Liver (tissue), 9 donors: ENCODE results near the gene SPTLC3. TPM values are rescaled to one million over a fixed set of nuclear protein-coding genes. Genes with fewer than 3 reads are reported as not detected.

Experiments
- DNase-seq: peaks from one replicate; pipeline ENCODE4 v3.0.0-alpha.2; 2017; ENCODE audit warnings: low spot score
- H3K27ac ChIP-seq, 2 donors: one replicate each; pipeline ENCODE4 v1.7.0; 2013; ENCODE audit warnings: inconsistent platforms in 2 of 2, low read length in 2 of 2, control low read depth in 1 of 2, low read depth in 1 of 2, mild to moderate bottlenecking in 1 of 2
- H3K27me3 ChIP-seq, 4 donors: one replicate each; pipeline versions ENCODE4 v1.6.1 to v1.7.0; 2013; ENCODE audit warnings: low read length in 3 of 4, inconsistent platforms in 1 of 4, mild to moderate bottlenecking in 1 of 4, moderate library complexity in 1 of 4; ENCODE audit not compliant: control insufficient read depth in 4 of 4, insufficient read depth in 4 of 4
- H3K36me3 ChIP-seq, 4 donors: one replicate each; pipeline versions ENCODE4 v1.6.1 to v1.7.0; 2013; ENCODE audit warnings: low read length in 3 of 4, mild to moderate bottlenecking in 3 of 4, low read depth in 1 of 4, moderate library complexity in 1 of 4; ENCODE audit not compliant: control insufficient read depth in 4 of 4, insufficient read depth in 3 of 4
- H3K4me1 ChIP-seq, 4 donors: one replicate each; pipeline versions ENCODE4 v1.6.1 to v1.7.0; 2013; ENCODE audit warnings: low read length in 3 of 4, mild to moderate bottlenecking in 3 of 4, moderate library complexity in 1 of 4; ENCODE audit not compliant: control insufficient read depth in 4 of 4, insufficient read depth in 4 of 4
- H3K4me3 ChIP-seq, 3 donors: one replicate each; pipeline versions ENCODE4 v1.6.1 to v1.7.0; 2013; ENCODE audit warnings: low read length in 3 of 3, control low read depth in 1 of 3, low read depth in 1 of 3, mild to moderate bottlenecking in 1 of 3
- H3K9ac ChIP-seq, 2 donors: one replicate each; pipeline ENCODE4 v1.7.0; 2013; ENCODE audit warnings: low read length in 2 of 2, mild to moderate bottlenecking in 2 of 2, moderate library complexity in 2 of 2, control low read depth in 1 of 2, low read depth in 1 of 2
- H3K9me3 ChIP-seq, 4 donors: one replicate each; pipeline versions ENCODE4 v1.6.1 to v1.7.0; 2013; ENCODE audit warnings: low read length in 3 of 4; ENCODE audit not compliant: control insufficient read depth in 4 of 4
- EGR1 ChIP-seq, 2 donors: IDR thresholded peaks; 2 replicates each; pipeline ENCODE4 v1.6.1; 2016 to 2018; ENCODE audit warnings: antibody characterized with exemption in 2 of 2, low read depth in 2 of 2
- FOXA1 ChIP-seq: IDR thresholded peaks from 2 replicates; pipeline ENCODE4 v1.6.1; 2016; ENCODE audit warnings: antibody characterized with exemption
- FOXA2 ChIP-seq: IDR thresholded peaks from 2 replicates; pipeline ENCODE4 v1.6.1; 2016; ENCODE audit warnings: antibody characterized with exemption
- GABPA ChIP-seq, 2 donors: IDR thresholded peaks in 1 of 2; conservative IDR thresholded peaks in 1 of 2; 2 replicates each; pipeline ENCODE4 v1.6.1; 2016; ENCODE audit warnings: antibody characterized with exemption in 2 of 2, mild to moderate bottlenecking in 1 of 2, moderate library complexity in 1 of 2
- HNF4A ChIP-seq, 2 donors: conservative IDR thresholded peaks; 2 replicates each; pipeline ENCODE4 v1.6.1; 2016; ENCODE audit warnings: antibody characterized with exemption in 2 of 2, mild to moderate bottlenecking in 2 of 2
- HNF4G ChIP-seq: IDR thresholded peaks from 2 replicates; pipeline ENCODE4 v1.6.1; 2016; ENCODE audit warnings: antibody characterized with exemption
- JUND ChIP-seq, 2 donors: IDR thresholded peaks; 2 replicates each; pipeline ENCODE4 v1.6.1; 2016; ENCODE audit warnings: antibody characterized with exemption in 2 of 2
- NR2F2 ChIP-seq: IDR thresholded peaks from 2 replicates; pipeline ENCODE4 v1.6.1; 2016; ENCODE audit warnings: antibody characterized with exemption
- RAD21 ChIP-seq, 2 donors: IDR thresholded peaks; 2 replicates each; pipeline ENCODE4 v1.6.1; 2016; ENCODE audit warnings: antibody characterized with exemption in 2 of 2, mild to moderate bottlenecking in 2 of 2
- RXRA ChIP-seq, 2 donors: IDR thresholded peaks; 2 replicates each; pipeline ENCODE4 v1.6.1; 2017 to 2018; ENCODE audit warnings: antibody characterized with exemption in 2 of 2, mild to moderate bottlenecking in 1 of 2
- SP1 ChIP-seq: IDR thresholded peaks from 2 replicates; pipeline ENCODE4 v1.6.1; 2018; ENCODE audit warnings: antibody characterized with exemption, mild to moderate bottlenecking
- TAF1 ChIP-seq: conservative IDR thresholded peaks from 2 replicates; pipeline ENCODE4 v1.6.1; 2016; ENCODE audit warnings: antibody characterized with exemption, mild to moderate bottlenecking
- YY1 ChIP-seq: IDR thresholded peaks from 2 replicates; pipeline ENCODE4 v1.6.1; 2016; ENCODE audit warnings: antibody characterized with exemption, mild to moderate bottlenecking
- WGBS: extraction: QIAGEN DNeasy Blood & Tissue Kit; methylation state at CpG from one replicate; pipeline ENCODE4 v1.1.7; 2013; 5-methylcytosine and 5-hydroxymethylcytosine counted together
- polyA plus RNA-seq, 2 donors: library from polyadenylated mRNA; stranded (reverse) in 1 of 2; unstranded in 1 of 2; fragments of 200-250 nt in 1 of 2; fragments of >200 nt in 1 of 2; fragmentation: Nextera tagmentation in 1 of 2; extraction: Ambion mirVana in 1 of 2; gene quantifications; one replicate each; pipeline versions ENCODE4 v1.2.1 to v1.2.3, GENCODE V29; 2013 to 2015
- total RNA-seq, 2 donors: library from RNA; depleted of rRNA; stranded (reverse); fragments of >200 nt; gene quantifications; one replicate each; pipeline ENCODE4 v1.2.3, GENCODE V29; 2014
- TF ChIP-seq, protein P1 (sequence below): IDR thresholded peaks from 2 replicates; pipeline ENCODE4 v1.6.1; 2016; ENCODE audit warnings: antibody characterized with exemption
- TF ChIP-seq, protein P2 (sequence below): IDR thresholded peaks from 2 replicates; pipeline ENCODE4 v1.6.1; 2016; ENCODE audit warnings: antibody characterized with exemption, mild to moderate bottlenecking
- TF ChIP-seq, protein P3 (sequence below): IDR thresholded peaks from 2 replicates; pipeline ENCODE4 v1.6.1; 2016; ENCODE audit warnings: antibody characterized with exemption
- donor health status: healthy.
- donor health status: healthy.
- donor health status: healthy.
- donor health status: healthy.
- donor health status: healthy.

SPTLC3 gene
- total and polyA plus RNA-seq, 4 donors: 4.2 to 40.9 (median 20.4) TPM

DNA sequence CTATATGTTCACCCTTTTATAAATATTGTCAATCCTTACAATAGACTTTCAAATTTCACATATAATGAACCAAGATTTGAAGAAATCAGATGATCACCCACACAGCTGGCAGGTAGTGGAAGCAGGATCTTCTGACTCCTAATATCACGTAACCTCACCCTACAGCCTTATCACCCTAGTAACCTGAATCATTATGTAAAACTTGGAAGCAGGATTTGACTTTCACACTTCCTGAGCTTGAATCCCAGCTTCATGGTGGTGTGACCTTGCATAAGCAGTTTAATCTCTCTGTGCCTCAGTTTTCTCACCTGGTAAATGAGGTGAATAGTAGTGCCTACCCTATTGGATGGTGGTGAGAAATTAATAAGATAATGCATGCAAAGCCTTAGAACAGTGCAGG, 16.4 kb downstream of the SPTLC3 start:
- peaks cover 0 to 12% (median 6%) of the 10 kb centered on the region in 4 donors for H3K36me3 ChIP-seq
- H3K4me3 ChIP-seq: no peak overlapping the region
- WGBS: 95% methylated on average over 1 of the region's 1 CpG
- H3K27ac ChIP-seq: no peak overlapping the region
- TF ChIP-seq SP1 (no peak), RAD21 (IDR thresholded peaks at IDR 0.05) (no peak), YY1 (no peak), TAF1 (no peak), HNF4G (no peak), FOXA2 (no peak), FOXA1 (no peak), GABPA (IDR thresholded peaks at IDR 0.05 in 1 of 2, conservative IDR thresholded peaks at IDR 0.05 in 1 of 2) (no peak), JUND (IDR thresholded peaks at IDR 0.05) (no peak)
- TF ChIP-seq, protein P1, sequence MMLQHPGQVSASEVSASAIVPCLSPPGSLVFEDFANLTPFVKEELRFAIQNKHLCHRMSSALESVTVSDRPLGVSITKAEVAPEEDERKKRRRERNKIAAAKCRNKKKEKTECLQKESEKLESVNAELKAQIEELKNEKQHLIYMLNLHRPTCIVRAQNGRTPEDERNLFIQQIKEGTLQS: no peak
- DNase-seq: no peak
- H3K27me3 ChIP-seq: no peaks in the 10 kb centered on the region
- no peak overlapping the region for H3K9ac ChIP-seq
- no peaks in the 10 kb centered on the region for H3K4me1 ChIP-seq
- H3K9me3 ChIP-seq: peaks cover 0 to 3% (median 2%) of the 10 kb centered on the region in 4 donors

DNA sequence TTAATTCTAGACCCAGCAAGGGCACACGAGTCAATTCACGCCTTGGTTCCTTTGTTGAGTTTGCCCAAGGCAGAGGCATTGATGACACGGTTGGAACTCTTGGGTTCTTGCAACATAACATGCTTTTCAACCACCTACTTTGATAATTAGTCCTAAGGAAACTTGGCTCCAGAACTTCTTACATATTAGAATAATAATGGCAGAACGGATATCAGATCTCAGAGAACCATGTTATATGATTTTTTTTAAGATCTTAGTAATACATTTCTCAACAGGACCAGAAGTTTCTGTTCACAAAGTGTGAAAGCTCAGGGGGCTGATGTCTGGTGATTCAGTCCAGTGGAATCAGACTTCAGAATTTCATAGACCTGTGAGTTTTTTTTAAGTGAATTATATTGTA, 19.2 kb downstream of the SPTLC3 start:
- Histone ChIP-seq H3K9me3 (no peaks in the 10 kb centered on the region), H3K27ac (no peak overlapping the region), H3K4me3 (no peak overlapping the region), H3K36me3 (peaks cover 0 to 7% (median 3%) of the 10 kb centered on the region in 4 donors), H3K4me1 (no peaks in the 10 kb centered on the region), H3K27me3 (no peaks in the 10 kb centered on the region), H3K9ac (no peak overlapping the region)
- no peak for TF ChIP-seq RXRA (IDR thresholded peaks at IDR 0.05)
- TF ChIP-seq GABPA (IDR thresholded peaks at IDR 0.05 in 1 of 2, conservative IDR thresholded peaks at IDR 0.05 in 1 of 2): no peak
- no peak for TF ChIP-seq HNF4A (conservative IDR thresholded peaks at IDR 0.05)
- no peak for TF ChIP-seq YY1
- no peak for TF ChIP-seq FOXA2
- TF ChIP-seq JUND (IDR thresholded peaks at IDR 0.05): no peak
- TF ChIP-seq, protein P2, sequence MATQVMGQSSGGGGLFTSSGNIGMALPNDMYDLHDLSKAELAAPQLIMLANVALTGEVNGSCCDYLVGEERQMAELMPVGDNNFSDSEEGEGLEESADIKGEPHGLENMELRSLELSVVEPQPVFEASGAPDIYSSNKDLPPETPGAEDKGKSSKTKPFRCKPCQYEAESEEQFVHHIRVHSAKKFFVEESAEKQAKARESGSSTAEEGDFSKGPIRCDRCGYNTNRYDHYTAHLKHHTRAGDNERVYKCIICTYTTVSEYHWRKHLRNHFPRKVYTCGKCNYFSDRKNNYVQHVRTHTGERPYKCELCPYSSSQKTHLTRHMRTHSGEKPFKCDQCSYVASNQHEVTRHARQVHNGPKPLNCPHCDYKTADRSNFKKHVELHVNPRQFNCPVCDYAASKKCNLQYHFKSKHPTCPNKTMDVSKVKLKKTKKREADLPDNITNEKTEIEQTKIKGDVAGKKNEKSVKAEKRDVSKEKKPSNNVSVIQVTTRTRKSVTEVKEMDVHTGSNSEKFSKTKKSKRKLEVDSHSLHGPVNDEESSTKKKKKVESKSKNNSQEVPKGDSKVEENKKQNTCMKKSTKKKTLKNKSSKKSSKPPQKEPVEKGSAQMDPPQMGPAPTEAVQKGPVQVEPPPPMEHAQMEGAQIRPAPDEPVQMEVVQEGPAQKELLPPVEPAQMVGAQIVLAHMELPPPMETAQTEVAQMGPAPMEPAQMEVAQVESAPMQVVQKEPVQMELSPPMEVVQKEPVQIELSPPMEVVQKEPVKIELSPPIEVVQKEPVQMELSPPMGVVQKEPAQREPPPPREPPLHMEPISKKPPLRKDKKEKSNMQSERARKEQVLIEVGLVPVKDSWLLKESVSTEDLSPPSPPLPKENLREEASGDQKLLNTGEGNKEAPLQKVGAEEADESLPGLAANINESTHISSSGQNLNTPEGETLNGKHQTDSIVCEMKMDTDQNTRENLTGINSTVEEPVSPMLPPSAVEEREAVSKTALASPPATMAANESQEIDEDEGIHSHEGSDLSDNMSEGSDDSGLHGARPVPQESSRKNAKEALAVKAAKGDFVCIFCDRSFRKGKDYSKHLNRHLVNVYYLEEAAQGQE: no peak
- TF ChIP-seq NR2F2: no peak
- TF ChIP-seq, protein P1: no peak
- no peak for TF ChIP-seq EGR1 (IDR thresholded peaks at IDR 0.05; ENCODE audit: low read depth in 2 of 2)
- TF ChIP-seq FOXA1: no peak
- TF ChIP-seq, protein P3, sequence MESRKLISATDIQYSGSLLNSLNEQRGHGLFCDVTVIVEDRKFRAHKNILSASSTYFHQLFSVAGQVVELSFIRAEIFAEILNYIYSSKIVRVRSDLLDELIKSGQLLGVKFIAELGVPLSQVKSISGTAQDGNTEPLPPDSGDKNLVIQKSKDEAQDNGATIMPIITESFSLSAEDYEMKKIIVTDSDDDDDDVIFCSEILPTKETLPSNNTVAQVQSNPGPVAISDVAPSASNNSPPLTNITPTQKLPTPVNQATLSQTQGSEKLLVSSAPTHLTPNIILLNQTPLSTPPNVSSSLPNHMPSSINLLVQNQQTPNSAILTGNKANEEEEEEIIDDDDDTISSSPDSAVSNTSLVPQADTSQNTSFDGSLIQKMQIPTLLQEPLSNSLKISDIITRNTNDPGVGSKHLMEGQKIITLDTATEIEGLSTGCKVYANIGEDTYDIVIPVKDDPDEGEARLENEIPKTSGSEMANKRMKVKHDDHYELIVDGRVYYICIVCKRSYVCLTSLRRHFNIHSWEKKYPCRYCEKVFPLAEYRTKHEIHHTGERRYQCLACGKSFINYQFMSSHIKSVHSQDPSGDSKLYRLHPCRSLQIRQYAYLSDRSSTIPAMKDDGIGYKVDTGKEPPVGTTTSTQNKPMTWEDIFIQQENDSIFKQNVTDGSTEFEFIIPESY: no peak
- no peak for TF ChIP-seq TAF1
- no peak for DNase-seq
- 82% methylated on average over 4 of the region's 4 CpGs for WGBS
